Esophagus muscularis mucosa (tissue), 4 donors: ENCODE data around the gene RFTN1. TPM values are rescaled to one million over a fixed set of nuclear protein-coding genes. Genes with fewer than 3 reads are reported as not detected.

Experiments
- DNase-seq: peaks from one replicate; pipeline ENCODE4 v3.0.0-alpha.2; 2017; ENCODE audit errors: extremely low spot score
- H3K27ac ChIP-seq, 4 donors: fragments of 200-600 bp; sonication (generic); replicated peaks in 1 of 4; 1 replicate in 3 of 4; 2 replicates in 1 of 4; pipeline ENCODE4 v1.5.1; 2016 to 2019; ENCODE audit warnings: mild to moderate bottlenecking in 1 of 4
- H3K27me3 ChIP-seq, 4 donors: fragments of 200-600 bp; sonication (generic); one replicate each; pipeline versions ENCODE4 v1.5.1 to v1.6.0; 2016 to 2019
- H3K36me3 ChIP-seq, 4 donors: fragments of 200-600 bp; sonication (generic); one replicate each; pipeline ENCODE4 v1.5.1; 2016 to 2019
- H3K4me1 ChIP-seq, 4 donors: fragments of 200-600 bp; sonication (generic); one replicate each; pipeline ENCODE4 v1.5.1; 2016 to 2019
- H3K4me3 ChIP-seq, 4 donors: fragments of 200-600 bp; sonication (generic); 1 replicate in 2 of 4; 2 replicates in 2 of 4; pipeline ENCODE4 v1.5.1; 2016 to 2019; ENCODE audit warnings: mild to moderate bottlenecking in 4 of 4, moderate library complexity in 1 of 4
- H3K9me3 ChIP-seq, 4 donors: fragments of 200-600 bp; sonication (generic); 1 replicate in 3 of 4; 2 replicates in 1 of 4; pipeline ENCODE4 v1.5.1; 2016 to 2019
- EP300 ChIP-seq: sonication (generic); formaldehyde crosslinking; IDR thresholded peaks from one replicate; pipeline ENCODE4 v1.6.1; 2017; ENCODE audit warnings: antibody characterized with exemption
- POLR2A ChIP-seq: fragments of 450-650 bp; IDR thresholded peaks from one replicate; pipeline ENCODE4 v1.6.1; 2017; ENCODE audit warnings: antibody characterized with exemption, moderate library complexity, mild to moderate bottlenecking, low read depth
- POLR2AphosphoS5 ChIP-seq, 2 donors: sonication (generic); formaldehyde crosslinking; IDR thresholded peaks; one replicate each; pipeline ENCODE4 v1.6.1; 2017; ENCODE audit warnings: antibody characterized with exemption in 2 of 2
- WGBS: methylation state at CpG from one replicate; pipeline ENCODE4 v1.1.5; 2018; 5-methylcytosine and 5-hydroxymethylcytosine counted together
- intact Hi-C: fragments of 100-400 bp; cut with DNase I; formaldehyde crosslinking; loops from one replicate; pipeline ENCODE4 v1.15.1; 2023
- total RNA-seq, 4 donors: library from RNA; depleted of rRNA; stranded (reverse); fragments of >200 nt; gene quantifications; one replicate each; pipeline versions ENCODE4 v1.1.0 to v1.2.1, GENCODE V29; 2016
- TF ChIP-seq, protein P1 (sequence below), 3 experiments: fragments of 200-600 bp in 2 of 3; fragments of 450-650 bp in 1 of 3; sonication (generic) in 2 of 3; IDR thresholded peaks; one replicate each; pipeline ENCODE4 v1.5.1; 2017 to 2019; ENCODE audit warnings: antibody characterized with exemption in 3 of 3, mild to moderate bottlenecking in 2 of 3, moderate library complexity in 1 of 3

Gene RFTN1
- total RNA-seq, 4 donors from 2014 or later = 79.7 to 142 (median 104) TPM

DNA sequence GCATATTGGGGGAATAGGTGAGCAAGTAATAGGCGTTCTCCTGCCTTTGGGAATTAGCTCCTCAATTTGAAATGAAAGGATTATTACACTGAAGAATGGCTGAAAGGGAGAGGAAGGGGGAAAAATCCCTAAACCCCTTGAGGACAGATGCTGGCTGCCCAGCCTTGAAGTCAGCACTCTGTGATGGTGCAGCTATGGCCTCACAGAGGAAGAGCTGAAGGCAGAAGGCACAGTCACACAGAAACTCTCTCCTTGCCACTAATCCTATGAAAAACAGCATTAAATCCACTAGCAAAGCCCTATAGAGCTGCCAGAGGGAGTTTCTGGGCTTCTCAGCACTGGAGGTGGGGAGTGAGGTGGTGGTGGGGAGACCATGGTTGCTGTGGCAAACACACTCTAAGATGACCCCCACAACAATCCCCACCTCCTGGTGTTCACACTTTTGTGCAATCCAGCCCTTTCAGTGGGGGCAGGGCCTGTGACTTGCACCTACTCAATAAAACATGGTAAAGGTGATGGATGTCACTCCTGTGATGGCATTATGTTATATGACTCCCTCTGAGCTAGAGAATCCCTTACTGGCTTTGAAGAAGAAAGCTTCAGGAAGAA, 101.2 kb downstream of the RFTN1 start:
- no peak for TF ChIP-seq POLR2A
- no peak for TF ChIP-seq POLR2AphosphoS5 (IDR thresholded peaks at IDR 0.05)
- TF ChIP-seq, protein P1, sequence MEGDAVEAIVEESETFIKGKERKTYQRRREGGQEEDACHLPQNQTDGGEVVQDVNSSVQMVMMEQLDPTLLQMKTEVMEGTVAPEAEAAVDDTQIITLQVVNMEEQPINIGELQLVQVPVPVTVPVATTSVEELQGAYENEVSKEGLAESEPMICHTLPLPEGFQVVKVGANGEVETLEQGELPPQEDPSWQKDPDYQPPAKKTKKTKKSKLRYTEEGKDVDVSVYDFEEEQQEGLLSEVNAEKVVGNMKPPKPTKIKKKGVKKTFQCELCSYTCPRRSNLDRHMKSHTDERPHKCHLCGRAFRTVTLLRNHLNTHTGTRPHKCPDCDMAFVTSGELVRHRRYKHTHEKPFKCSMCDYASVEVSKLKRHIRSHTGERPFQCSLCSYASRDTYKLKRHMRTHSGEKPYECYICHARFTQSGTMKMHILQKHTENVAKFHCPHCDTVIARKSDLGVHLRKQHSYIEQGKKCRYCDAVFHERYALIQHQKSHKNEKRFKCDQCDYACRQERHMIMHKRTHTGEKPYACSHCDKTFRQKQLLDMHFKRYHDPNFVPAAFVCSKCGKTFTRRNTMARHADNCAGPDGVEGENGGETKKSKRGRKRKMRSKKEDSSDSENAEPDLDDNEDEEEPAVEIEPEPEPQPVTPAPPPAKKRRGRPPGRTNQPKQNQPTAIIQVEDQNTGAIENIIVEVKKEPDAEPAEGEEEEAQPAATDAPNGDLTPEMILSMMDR (IDR thresholded peaks at IDR 0.05) = no peak
- TF ChIP-seq EP300 = no peak
- Histone ChIP-seq H3K36me3 (peaks cover 9 to 15% (median 12%) of the 10 kb centered on the region in 4 donors), H3K4me3 (no peak overlapping the region), H3K27ac (no peak overlapping the region), H3K9me3 (no peaks in the 10 kb centered on the region), H3K27me3 (no peaks in the 10 kb centered on the region), H3K4me1 (peaks cover 23 to 52% (median 42%) of the 10 kb centered on the region in 4 donors)
- WGBS = 100% methylated on average over 1 of the region's 1 CpG
- no peak for DNase-seq
- intact Hi-C loops = no loop called here

DNA sequence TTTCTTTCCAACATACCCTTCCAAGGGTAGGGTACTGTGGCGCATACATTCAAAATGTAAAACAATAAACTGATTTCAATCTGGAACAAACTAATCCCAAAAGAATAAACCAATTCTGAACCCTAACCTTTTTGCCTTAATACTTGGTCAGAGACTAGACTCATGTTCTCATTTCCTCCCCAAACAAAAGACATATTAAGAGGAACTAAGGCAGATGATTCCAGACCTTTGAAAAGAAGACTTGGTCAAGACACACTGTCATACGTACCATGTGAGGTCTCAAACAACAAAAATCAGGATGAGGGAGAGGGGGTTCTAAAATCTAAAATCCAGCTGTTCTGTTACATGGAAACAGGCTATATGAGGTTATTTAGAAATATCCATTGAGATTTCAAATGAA, 102.1 kb downstream of the RFTN1 start:
- WGBS = 88% methylated on average over 2 of the region's 2 CpGs
- Histone ChIP-seq H3K4me1 (peaks cover 23 to 53% (median 38%) of the 10 kb centered on the region in 4 donors), H3K27me3 (no peaks in the 10 kb centered on the region), H3K27ac (peak overlapping the region in 1 of 4 donors; percentile 50), H3K4me3 (no peak overlapping the region), H3K36me3 (peaks cover 9 to 15% (median 12%) of the 10 kb centered on the region in 4 donors), H3K9me3 (no peaks in the 10 kb centered on the region)
- no peak for DNase-seq
- intact Hi-C loops = no loop called here
- TF ChIP-seq POLR2A = no peak
- TF ChIP-seq, protein P1 (IDR thresholded peaks at IDR 0.05) = no peak
- TF ChIP-seq POLR2AphosphoS5 (IDR thresholded peaks at IDR 0.05) = no peak
- no peak for TF ChIP-seq EP300

DNA sequence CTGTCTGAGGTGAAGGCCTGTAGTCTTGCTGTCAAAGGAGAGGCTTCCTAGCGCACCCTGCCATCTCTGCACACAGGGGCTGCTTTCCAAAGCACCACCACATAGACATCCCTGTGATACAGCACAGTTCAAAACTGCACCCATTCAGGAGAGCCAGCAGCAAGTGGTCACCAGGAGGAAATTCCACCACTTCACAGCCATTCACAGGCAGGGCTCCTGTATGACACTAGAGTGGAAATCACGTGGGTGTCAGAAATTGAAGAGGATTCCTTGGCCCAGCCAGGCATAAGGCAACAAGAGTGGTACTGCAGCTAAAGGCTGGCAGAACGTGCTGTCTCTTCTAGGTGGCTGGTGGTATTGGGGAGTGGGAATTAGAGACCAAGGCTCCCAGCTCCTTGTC, 102.8 kb downstream of the RFTN1 start:
- no peak for DNase-seq
- peaks cover 9 to 15% (median 12%) of the 10 kb centered on the region in 4 donors for H3K36me3 ChIP-seq
- 61% methylated on average over 2 of the region's 3 CpGs for WGBS
- H3K4me3 ChIP-seq = no peak overlapping the region
- no peaks in the 10 kb centered on the region for H3K27me3 ChIP-seq
- intact Hi-C loops = no loop called here
- H3K27ac ChIP-seq = peak overlapping the region in 3 of 4 donors; percentile 6 to 50 (median 28)
- TF ChIP-seq, protein P1 (IDR thresholded peaks at IDR 0.05) = peak in 1 of 3 experiments; percentile 30
- TF ChIP-seq POLR2AphosphoS5 (IDR thresholded peaks at IDR 0.05) (peak in 1 of 2 donors; percentile 9), EP300 (no peak)
- H3K4me1 ChIP-seq = peaks cover 16 to 50% (median 30%) of the 10 kb centered on the region in 4 donors
- no peaks in the 10 kb centered on the region for H3K9me3 ChIP-seq

DNA sequence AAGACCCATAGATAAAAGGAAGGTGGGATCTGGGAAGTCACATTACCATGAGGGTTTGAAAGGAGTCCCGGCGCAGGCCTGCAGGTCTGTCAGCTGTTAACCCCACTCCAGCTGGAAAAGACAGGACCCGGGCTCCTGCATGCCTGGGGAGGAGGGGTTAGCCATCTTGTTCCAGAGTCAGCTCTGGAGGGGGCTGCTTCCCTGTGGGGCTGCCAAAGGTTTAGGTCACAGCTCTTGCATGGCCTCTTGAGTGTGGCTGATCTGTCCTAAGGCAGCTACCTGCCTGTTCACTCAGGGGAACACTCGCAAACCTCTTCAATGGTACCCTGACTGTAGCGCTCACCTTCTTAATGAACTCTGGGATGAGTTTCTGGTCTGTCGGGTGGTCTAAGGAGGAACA, 104.5 kb downstream of the RFTN1 start:
- no peaks in the 10 kb centered on the region for H3K9me3 ChIP-seq
- TF ChIP-seq, protein P1 (IDR thresholded peaks at IDR 0.05) = no peak
- no peak for TF ChIP-seq EP300
- TF ChIP-seq POLR2A = no peak
- TF ChIP-seq POLR2AphosphoS5 (IDR thresholded peaks at IDR 0.05) = no peak
- WGBS = 83% methylated on average over 6 of the region's 6 CpGs
- peak; percentile 80 for DNase-seq
- intact Hi-C loops = no loop called here
- H3K4me3 ChIP-seq = no peak overlapping the region
- no peaks in the 10 kb centered on the region for H3K27me3 ChIP-seq
- peaks cover 9 to 15% (median 12%) of the 10 kb centered on the region in 4 donors for H3K36me3 ChIP-seq
- H3K4me1 ChIP-seq = peaks cover 14 to 48% (median 26%) of the 10 kb centered on the region in 4 donors
- no peak overlapping the region for H3K27ac ChIP-seq
